Measurements from ENCODE around the gene EWSR1.
A peak's percentile ranks its signal among the peaks of the same experiment; 100 is the strongest.

The EWSR1 gene

GRCh38 chr22:29260601-29261315 is 7.3 kb upstream of the EWSR1 start:
- Histone ChIP-seq H3K9ac (ENCODE audit: low read depth in 1 of 2, low read length in 2 of 2) (no peak overlapping the region), H3K4me3 (ENCODE audit: low read depth in 1 of 2, low read length in 2 of 2) (no peak overlapping the region), H3K27me3 (ENCODE audit: control insufficient read depth in 1 of 2, insufficient read depth in 2 of 2, low read length in 2 of 2) (no peaks in the 10 kb centered on the region), H3K36me3 (ENCODE audit: control insufficient read depth in 1 of 2, insufficient read depth in 2 of 2, low read length in 2 of 2) (peaks cover 0 to 22% of the 10 kb centered on the region in 2 donors), H3K4me1 (ENCODE audit: control insufficient read depth in 1 of 2, insufficient read depth in 2 of 2, low read length in 2 of 2) (peaks cover under 1% of the 10 kb centered on the region in 2 donors), H3K27ac (ENCODE audit: low read depth, low read length) (no peak overlapping the region), H3K9me3 (ENCODE audit: control insufficient read depth in 1 of 2, low read length in 2 of 2) (no peaks in the 10 kb centered on the region)

GRCh38 chr22:29263791-29264276 is 4.2 kb upstream of the EWSR1 start:
- no peaks in the 10 kb centered on the region for H3K9me3 ChIP-seq (ENCODE audit: control insufficient read depth in 1 of 2, low read length in 2 of 2)
- H3K36me3 ChIP-seq (ENCODE audit: control insufficient read depth in 1 of 2, insufficient read depth in 2 of 2, low read length in 2 of 2), result peaks cover 0 to 19% of the 10 kb centered on the region in 2 donors
- H3K4me3 ChIP-seq (ENCODE audit: low read depth in 1 of 2, low read length in 2 of 2), result no peak overlapping the region
- H3K9ac ChIP-seq (ENCODE audit: low read depth in 1 of 2, low read length in 2 of 2), result no peak overlapping the region
- peaks cover 16% of the 10 kb centered on the region in 2 donors for H3K4me1 ChIP-seq (ENCODE audit: control insufficient read depth in 1 of 2, insufficient read depth in 2 of 2, low read length in 2 of 2)
- H3K27me3 ChIP-seq (ENCODE audit: control insufficient read depth in 1 of 2, insufficient read depth in 2 of 2, low read length in 2 of 2), result no peaks in the 10 kb centered on the region
- no peak overlapping the region for H3K27ac ChIP-seq (ENCODE audit: low read depth, low read length)

GRCh38 chr22:29265305-29265704 is 2.8 kb upstream of the EWSR1 start:
- Histone ChIP-seq H3K27me3 (ENCODE audit: control insufficient read depth in 1 of 2, insufficient read depth in 2 of 2, low read length in 2 of 2) (no peaks in the 10 kb centered on the region), H3K4me3 (ENCODE audit: low read depth in 1 of 2, low read length in 2 of 2) (no peak overlapping the region), H3K27ac (ENCODE audit: low read depth, low read length) (no peak overlapping the region), H3K9me3 (ENCODE audit: control insufficient read depth in 1 of 2, low read length in 2 of 2) (no peaks in the 10 kb centered on the region), H3K9ac (ENCODE audit: low read depth in 1 of 2, low read length in 2 of 2) (no peak overlapping the region), H3K36me3 (ENCODE audit: control insufficient read depth in 1 of 2, insufficient read depth in 2 of 2, low read length in 2 of 2) (peaks cover 0 to 21% of the 10 kb centered on the region in 2 donors), H3K4me1 (ENCODE audit: control insufficient read depth in 1 of 2, insufficient read depth in 2 of 2, low read length in 2 of 2) (peaks cover 20 to 30% of the 10 kb centered on the region in 2 donors)

GRCh38 chr22:29265929-29266328 is 2.1 kb upstream of the EWSR1 start:
- H3K9ac ChIP-seq (ENCODE audit: low read depth in 1 of 2, low read length in 2 of 2), result peak overlapping the region in 1 of 2 donors; percentile 90
- H3K27me3 ChIP-seq (ENCODE audit: control insufficient read depth in 1 of 2, insufficient read depth in 2 of 2, low read length in 2 of 2), result no peaks in the 10 kb centered on the region
- H3K27ac ChIP-seq (ENCODE audit: low read depth, low read length), result no peak overlapping the region
- H3K4me3 ChIP-seq (ENCODE audit: low read depth in 1 of 2, low read length in 2 of 2), result peak overlapping the region in 1 of 2 donors; percentile 7
- H3K36me3 ChIP-seq (ENCODE audit: control insufficient read depth in 1 of 2, insufficient read depth in 2 of 2, low read length in 2 of 2), result peaks cover 0 to 21% of the 10 kb centered on the region in 2 donors
- H3K9me3 ChIP-seq (ENCODE audit: control insufficient read depth in 1 of 2, low read length in 2 of 2), result no peaks in the 10 kb centered on the region
- H3K4me1 ChIP-seq (ENCODE audit: control insufficient read depth in 1 of 2, insufficient read depth in 2 of 2, low read length in 2 of 2), result peaks cover 26 to 35% of the 10 kb centered on the region in 2 donors

GRCh38 chr22:29266564-29267461 is 1.3 kb upstream of the EWSR1 start:
- Histone ChIP-seq H3K4me1 (ENCODE audit: control insufficient read depth in 1 of 2, insufficient read depth in 2 of 2, low read length in 2 of 2) (peaks cover 35 to 44% of the 10 kb centered on the region in 2 donors), H3K4me3 (ENCODE audit: low read depth in 1 of 2, low read length in 2 of 2) (peak overlapping the region; percentile 81 to 93), H3K9me3 (ENCODE audit: control insufficient read depth in 1 of 2, low read length in 2 of 2) (no peaks in the 10 kb centered on the region), H3K27me3 (ENCODE audit: control insufficient read depth in 1 of 2, insufficient read depth in 2 of 2, low read length in 2 of 2) (no peaks in the 10 kb centered on the region), H3K27ac (ENCODE audit: low read depth, low read length) (peak overlapping the region; percentile 97), H3K36me3 (ENCODE audit: control insufficient read depth in 1 of 2, insufficient read depth in 2 of 2, low read length in 2 of 2) (peaks cover 0 to 22% of the 10 kb centered on the region in 2 donors), H3K9ac (ENCODE audit: low read depth in 1 of 2, low read length in 2 of 2) (peak overlapping the region; percentile 90 to 94)

GRCh38 chr22:29267462-29267857 is 608 bp upstream of the EWSR1 start:
- Histone ChIP-seq H3K9me3 (ENCODE audit: control insufficient read depth in 1 of 2, low read length in 2 of 2) (no peaks in the 10 kb centered on the region), H3K27ac (ENCODE audit: low read depth, low read length) (peak overlapping the region; percentile 97), H3K27me3 (ENCODE audit: control insufficient read depth in 1 of 2, insufficient read depth in 2 of 2, low read length in 2 of 2) (no peaks in the 10 kb centered on the region), H3K4me1 (ENCODE audit: control insufficient read depth in 1 of 2, insufficient read depth in 2 of 2, low read length in 2 of 2) (peaks cover 42 to 50% of the 10 kb centered on the region in 2 donors), H3K36me3 (ENCODE audit: control insufficient read depth in 1 of 2, insufficient read depth in 2 of 2, low read length in 2 of 2) (peaks cover under 1 to 28% of the 10 kb centered on the region in 2 donors), H3K9ac (ENCODE audit: low read depth in 1 of 2, low read length in 2 of 2) (peak overlapping the region; percentile 90 to 94), H3K4me3 (ENCODE audit: low read depth in 1 of 2, low read length in 2 of 2) (peak overlapping the region; percentile 81 to 93)

- Histone ChIP-seq H3K4me1 (ENCODE audit: control insufficient read depth in 1 of 2, insufficient read depth in 2 of 2, low read length in 2 of 2) (peaks cover 54 to 60% of the 10 kb centered on the region in 2 donors), H3K36me3 (ENCODE audit: control insufficient read depth in 1 of 2, insufficient read depth in 2 of 2, low read length in 2 of 2) (peaks cover 12 to 39% of the 10 kb centered on the region in 2 donors), H3K27ac (ENCODE audit: low read depth, low read length) (peak overlapping the region; percentile 97), H3K4me3 (ENCODE audit: low read depth in 1 of 2, low read length in 2 of 2) (peak overlapping the region; percentile 81 to 93), H3K9ac (ENCODE audit: low read depth in 1 of 2, low read length in 2 of 2) (peak overlapping the region; percentile 90 to 94), H3K27me3 (ENCODE audit: control insufficient read depth in 1 of 2, insufficient read depth in 2 of 2, low read length in 2 of 2) (no peaks in the 10 kb centered on the region), H3K9me3 (ENCODE audit: control insufficient read depth in 1 of 2, low read length in 2 of 2) (no peaks in the 10 kb centered on the region)
These were observed 602 bp downstream of the EWSR1 start for GRCh38 chr22:29268511-29269229.

- Histone ChIP-seq H3K27me3 (ENCODE audit: control insufficient read depth in 1 of 2, insufficient read depth in 2 of 2, low read length in 2 of 2) (no peaks in the 10 kb centered on the region), H3K9ac (ENCODE audit: low read depth in 1 of 2, low read length in 2 of 2) (peak overlapping the region; percentile 90 to 94), H3K9me3 (ENCODE audit: control insufficient read depth in 1 of 2, low read length in 2 of 2) (no peaks in the 10 kb centered on the region), H3K4me1 (ENCODE audit: control insufficient read depth in 1 of 2, insufficient read depth in 2 of 2, low read length in 2 of 2) (peaks cover 59 to 64% of the 10 kb centered on the region in 2 donors), H3K27ac (ENCODE audit: low read depth, low read length) (peak overlapping the region; percentile 97), H3K4me3 (ENCODE audit: low read depth in 1 of 2, low read length in 2 of 2) (peak overlapping the region; percentile 81 to 93), H3K36me3 (ENCODE audit: control insufficient read depth in 1 of 2, insufficient read depth in 2 of 2, low read length in 2 of 2) (peaks cover 17 to 39% of the 10 kb centered on the region in 2 donors)
These were observed 1.1 kb downstream of the EWSR1 start for GRCh38 chr22:29269230-29269604.

- Histone ChIP-seq H3K4me3 (ENCODE audit: low read depth in 1 of 2, low read length in 2 of 2) (peak overlapping the region; percentile 81 to 93), H3K4me1 (ENCODE audit: control insufficient read depth in 1 of 2, insufficient read depth in 2 of 2, low read length in 2 of 2) (peaks cover 64% of the 10 kb centered on the region in 2 donors), H3K9ac (ENCODE audit: low read depth in 1 of 2, low read length in 2 of 2) (peak overlapping the region; percentile 90 to 94), H3K27ac (ENCODE audit: low read depth, low read length) (peak overlapping the region; percentile 49), H3K9me3 (ENCODE audit: control insufficient read depth in 1 of 2, low read length in 2 of 2) (no peaks in the 10 kb centered on the region), H3K36me3 (ENCODE audit: control insufficient read depth in 1 of 2, insufficient read depth in 2 of 2, low read length in 2 of 2) (peaks cover 19 to 39% of the 10 kb centered on the region in 2 donors), H3K27me3 (ENCODE audit: control insufficient read depth in 1 of 2, insufficient read depth in 2 of 2, low read length in 2 of 2) (no peaks in the 10 kb centered on the region)
These were observed 1.8 kb downstream of the EWSR1 start for GRCh38 chr22:29269731-29270474.

Measured in duodenal mucosa (tissue), 2 donors.